Epithelial cell of prostate (primary cell): Measurements from ENCODE around the gene ITIH1.

ENCODE experiments used
- DNase-seq: peaks from one replicate; pipeline ENCODE4 v3.0.0-alpha.2; 2011; ENCODE audit warnings: low read depth, low spot score
- H3K27ac ChIP-seq: fragments of 450-650 bp; 2 replicates; pipeline ENCODE4 v1.5.1; 2017; ENCODE audit warnings: mild to moderate bottlenecking

The ITIH1 gene

GRCh38 chr3:52834871-52835501 lies 57.6 kb downstream of the ITIH1 start, which contains the start of gene MUSTN1:
Gene MUSTN1 (minus strand): TSS chr3:52835019. CDS start chr3:52834948, 71 bp downstream.
- H3K27ac ChIP-seq, result no peak within 1 kb of the TSS

GRCh38 chr3:52835766-52836470 lies 58.5 kb downstream of the ITIH1 start:
- no peak for DNase-seq
- H3K27ac ChIP-seq, result no peak overlapping the region

More at GRCh38 chr3:52834871-52835501, 57.6 kb downstream of the ITIH1 start, which contains the start of gene MUSTN1:
- no peak for DNase-seq

- no peak overlapping the region for H3K27ac ChIP-seq
- no peak for DNase-seq
Observed at GRCh38 chr3:52836471-52836845, 59.1 kb downstream of the ITIH1 start.

GRCh38 chr3:52836986-52837385 lies 59.6 kb downstream of the ITIH1 start:
- H3K27ac ChIP-seq, result no peak overlapping the region
- DNase-seq, result no peak

- H3K27ac ChIP-seq, result no peak overlapping the region
- no peak for DNase-seq
Observed at GRCh38 chr3:52838561-52839267, 61.3 kb downstream of the ITIH1 start.

GRCh38 chr3:52839268-52839575 lies 61.8 kb downstream of the ITIH1 start:
- H3K27ac ChIP-seq, result no peak overlapping the region
- DNase-seq, result no peak

GRCh38 chr3:52839892-52840545 lies 62.6 kb downstream of the ITIH1 start:
- DNase-seq, result no peak
- no peak overlapping the region for H3K27ac ChIP-seq

- H3K27ac ChIP-seq, result no peak overlapping the region
- no peak for DNase-seq
Observed at GRCh38 chr3:52841211-52841980, 64.0 kb downstream of the ITIH1 start.
